Natural killer cell (primary cell): ENCODE measurements around the gene FBH1. TPM values are rescaled to one million over a fixed set of nuclear protein-coding genes. Genes with fewer than 3 reads are reported as not detected.
A peak's percentile ranks its signal among the peaks of the same experiment; 100 is the strongest.
"Not testable (repeated sequence)": the region's sequence is repeated elsewhere in the genome, so short reads cannot be mapped to it uniquely, and the experiment has no call there.

Experiments
- ATAC-seq, 3 donors: fragments of 150-1000 bp in 2 of 3; fragments of 200-7000 bp in 1 of 3; cut with Tn5 transposase; 1 replicate in 1 of 3; 2 replicates in 2 of 3; pipeline ENCODE4 v1.10.0; 2021; ENCODE audit warnings: mild to moderate bottlenecking in 2 of 3, moderate library complexity in 2 of 3
- DNase-seq, 2 donors: peaks; one replicate each; pipeline versions ENCODE4 v3.0.0 to v3.0.0-alpha.2; 2013 to 2021; ENCODE audit warnings: mixed read lengths in 1 of 2
- H3K27ac ChIP-seq: one replicate; pipeline ENCODE4 v1.5.1; 2013; ENCODE audit warnings: mild to moderate bottlenecking, low read length
- H3K27me3 ChIP-seq: one replicate; pipeline ENCODE4 v1.6.1; 2013; ENCODE audit warnings: low read length; ENCODE audit not compliant: control insufficient read depth, insufficient read depth
- H3K36me3 ChIP-seq: one replicate; pipeline ENCODE4 v1.6.1; 2013; ENCODE audit warnings: low read length; ENCODE audit not compliant: control insufficient read depth, insufficient read depth
- H3K4me1 ChIP-seq: one replicate; pipeline ENCODE4 v1.6.1; 2013; ENCODE audit warnings: low read length; ENCODE audit not compliant: control insufficient read depth, insufficient read depth
- H3K4me3 ChIP-seq: one replicate; pipeline ENCODE4 v1.5.1; 2013; ENCODE audit warnings: low read length
- H3K9me3 ChIP-seq: one replicate; pipeline ENCODE4 v1.6.1; 2013; ENCODE audit warnings: low read length; ENCODE audit not compliant: control insufficient read depth, insufficient read depth
- H3K27ac Mint-ChIP-seq, 2 donors: one replicate each; pipeline ENCODE4 v1.8.0; 2022; ENCODE audit warnings: mild to moderate bottlenecking in 2 of 2, mixed read lengths in 2 of 2, moderate library complexity in 1 of 2
- H3K27me3 Mint-ChIP-seq, 2 donors: one replicate each; pipeline ENCODE4 v1.8.0; 2022; ENCODE audit warnings: low read depth in 2 of 2, mixed read lengths in 2 of 2
- H3K36me3 Mint-ChIP-seq: one replicate; pipeline ENCODE4 v1.8.0; 2022; ENCODE audit warnings: mixed read lengths
- H3K4me1 Mint-ChIP-seq, 2 donors: one replicate each; pipeline ENCODE4 v1.8.0; 2022; ENCODE audit warnings: mixed read lengths in 2 of 2
- H3K4me3 Mint-ChIP-seq: one replicate; pipeline ENCODE4 v1.8.0; 2022; ENCODE audit warnings: mild to moderate bottlenecking, moderate library complexity, mixed read lengths
- H3K9me3 Mint-ChIP-seq, 2 donors: one replicate each; pipeline ENCODE4 v1.8.0; 2022; ENCODE audit warnings: mixed read lengths in 2 of 2
- WGBS: methylation state at CpG from one replicate; pipeline ENCODE4 v1.1.7; 2013; ENCODE audit warnings: missing lambda C conversion rate; ENCODE audit not compliant: insufficient coverage; 5-methylcytosine and 5-hydroxymethylcytosine counted together
- intact Hi-C: fragments of 100-400 bp; cut with micrococcal nuclease; formaldehyde crosslinking; loops from one replicate; pipeline ENCODE4 v1.14.2; 2022
- total RNA-seq, 4 donors: library from RNA; stranded (reverse); fragments of 120-200 nt in 1 of 4; gene quantifications; one replicate each; pipeline versions ENCODE4 v1.2.3 to v1.2.4, GENCODE V29; 2013 to 2022
- TF ChIP-seq, protein P1 (sequence below): fragments of 200-600 bp; IDR thresholded peaks from one replicate; pipeline ENCODE4 v1.8.0; 2022; ENCODE audit warnings: antibody characterized with exemption

FBH1 gene
- total RNA-seq, 3 donors from 2014 or later (not counting 1 experiment from before 2014, with no cell fraction given), result 49.3 to 64.9 (median 62.7) TPM

DNA sequence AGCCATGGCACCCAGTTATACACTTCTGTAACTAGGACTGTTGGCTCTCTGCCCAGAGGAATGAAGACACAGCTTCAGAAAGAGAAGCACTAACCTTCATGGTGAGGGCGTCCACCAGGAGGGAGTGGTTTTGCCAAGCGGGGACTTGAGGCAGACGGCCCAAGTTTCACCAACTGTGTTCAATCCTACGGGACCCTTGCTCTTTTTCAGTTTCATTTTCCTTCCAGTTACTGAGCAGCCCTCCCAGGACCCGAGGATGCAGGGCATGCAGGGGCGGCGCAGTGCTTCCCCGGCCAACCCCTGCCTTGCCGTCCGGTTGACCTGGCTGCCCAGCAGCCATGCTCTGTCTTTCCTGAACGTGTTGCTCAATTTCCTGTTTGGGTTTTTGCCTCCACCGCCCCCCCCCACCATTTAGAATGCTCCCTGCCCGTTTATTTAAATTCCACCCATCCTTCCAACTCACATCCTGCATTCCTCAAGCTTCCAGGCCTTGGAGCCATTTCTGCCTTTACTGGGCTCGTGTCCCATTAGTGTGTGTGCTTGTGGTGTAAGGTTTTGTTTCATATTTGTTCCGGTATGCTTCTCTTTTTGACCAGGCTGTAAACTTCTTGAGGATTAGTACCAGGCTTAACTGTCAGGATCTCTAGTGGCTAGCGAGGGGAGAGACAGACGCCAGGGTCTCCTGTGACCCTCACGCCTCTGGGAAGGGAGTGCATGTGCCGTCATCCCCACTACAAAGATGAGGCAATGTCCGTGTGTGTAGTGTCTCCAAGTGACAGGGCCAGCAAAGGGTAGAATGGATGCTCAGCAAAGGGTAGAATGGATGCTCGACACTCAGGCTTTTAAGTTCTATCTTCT is 55.7 kb downstream of the FBH1 start:
- ATAC-seq (peak in 1 of 3 donors; percentile 42), DNase-seq (no peak)
- Mint-ChIP-seq H3K9me3 (no peaks in the 10 kb centered on the region), H3K4me1 (peaks cover 11 to 14% of the 10 kb centered on the region in 2 donors), H3K27ac (peak overlapping the region in 1 of 2 donors; percentile 63), H3K36me3 (no peaks in the 10 kb centered on the region), H3K27me3 (no peaks in the 10 kb centered on the region), H3K4me3 (peak overlapping the region; percentile 80)
- Histone ChIP-seq H3K27ac (no peak overlapping the region), H3K4me1 (peaks cover 19% of the 10 kb centered on the region), H3K9me3 (no peaks in the 10 kb centered on the region), H3K4me3 (no peak overlapping the region), H3K36me3 (no peaks in the 10 kb centered on the region), H3K27me3 (no peaks in the 10 kb centered on the region)
- TF ChIP-seq, protein P1, sequence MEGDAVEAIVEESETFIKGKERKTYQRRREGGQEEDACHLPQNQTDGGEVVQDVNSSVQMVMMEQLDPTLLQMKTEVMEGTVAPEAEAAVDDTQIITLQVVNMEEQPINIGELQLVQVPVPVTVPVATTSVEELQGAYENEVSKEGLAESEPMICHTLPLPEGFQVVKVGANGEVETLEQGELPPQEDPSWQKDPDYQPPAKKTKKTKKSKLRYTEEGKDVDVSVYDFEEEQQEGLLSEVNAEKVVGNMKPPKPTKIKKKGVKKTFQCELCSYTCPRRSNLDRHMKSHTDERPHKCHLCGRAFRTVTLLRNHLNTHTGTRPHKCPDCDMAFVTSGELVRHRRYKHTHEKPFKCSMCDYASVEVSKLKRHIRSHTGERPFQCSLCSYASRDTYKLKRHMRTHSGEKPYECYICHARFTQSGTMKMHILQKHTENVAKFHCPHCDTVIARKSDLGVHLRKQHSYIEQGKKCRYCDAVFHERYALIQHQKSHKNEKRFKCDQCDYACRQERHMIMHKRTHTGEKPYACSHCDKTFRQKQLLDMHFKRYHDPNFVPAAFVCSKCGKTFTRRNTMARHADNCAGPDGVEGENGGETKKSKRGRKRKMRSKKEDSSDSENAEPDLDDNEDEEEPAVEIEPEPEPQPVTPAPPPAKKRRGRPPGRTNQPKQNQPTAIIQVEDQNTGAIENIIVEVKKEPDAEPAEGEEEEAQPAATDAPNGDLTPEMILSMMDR, result no peak
- intact Hi-C loops, result no loop called here
- 45% methylated on average over 21 of the region's 21 CpGs for WGBS

DNA sequence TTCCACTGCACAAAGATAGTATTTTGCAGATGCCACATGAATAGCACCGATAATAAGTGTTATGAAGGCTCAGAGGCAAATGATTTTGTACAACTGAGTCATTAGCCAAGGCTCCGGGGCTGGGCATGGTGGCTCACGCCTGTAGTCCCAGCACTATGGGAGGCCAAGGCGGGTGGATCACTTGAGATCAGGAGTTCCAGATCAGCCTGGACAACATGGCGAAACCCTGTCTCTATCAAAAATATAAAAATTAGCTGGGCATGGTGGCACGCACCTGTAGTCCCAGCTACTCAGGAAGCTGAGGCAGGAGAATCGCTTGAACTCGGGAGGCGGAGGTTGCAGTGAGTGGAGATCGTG is 56.4 kb downstream of the FBH1 start:
- intact Hi-C loops, H3K27ac Mint-ChIP-seq, H3K27ac ChIP-seq, H3K27me3 ChIP-seq, DNase-seq, H3K9me3 Mint-ChIP-seq, H3K27me3 Mint-ChIP-seq, H3K36me3 ChIP-seq, H3K4me3 ChIP-seq, H3K9me3 ChIP-seq, ATAC-seq, H3K36me3 Mint-ChIP-seq: not testable (repeated sequence)
- Mint-ChIP-seq H3K4me3 (peak overlapping the region; percentile 80), H3K4me1 (peaks cover 11 to 14% of the 10 kb centered on the region in 2 donors)
- peaks cover 19% of the 10 kb centered on the region for H3K4me1 ChIP-seq
- 98% methylated on average over 10 of the region's 10 CpGs for WGBS

DNA sequence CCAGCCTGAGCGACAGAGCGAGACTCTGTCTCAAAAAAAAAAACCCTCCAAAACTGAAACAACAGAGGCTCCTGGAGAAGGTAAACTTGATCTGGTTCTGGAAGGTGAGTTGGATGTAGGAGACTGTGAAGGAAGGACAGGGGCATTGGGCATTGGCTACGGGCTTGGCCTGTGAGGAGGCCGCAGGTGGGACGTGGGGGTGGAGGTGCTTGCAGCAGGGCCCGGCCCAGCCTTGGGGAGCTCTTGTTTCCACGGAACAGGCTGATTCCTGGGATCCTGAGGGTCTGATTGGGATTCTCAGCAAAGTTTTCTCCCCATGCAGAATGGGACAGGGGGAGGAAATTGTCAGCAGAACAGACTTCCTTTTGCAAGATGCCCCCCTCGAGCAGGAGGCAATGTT is 56.7 kb downstream of the FBH1 start:
- H3K9me3 ChIP-seq, result no peaks in the 10 kb centered on the region
- no peaks in the 10 kb centered on the region for H3K27me3 Mint-ChIP-seq
- H3K9me3 Mint-ChIP-seq, result no peaks in the 10 kb centered on the region
- 81% methylated on average over 6 of the region's 8 CpGs for WGBS
- no peaks in the 10 kb centered on the region for H3K36me3 Mint-ChIP-seq
- H3K4me3 Mint-ChIP-seq, result no peak overlapping the region
- TF ChIP-seq, protein P1, result no peak
- H3K27ac Mint-ChIP-seq, result no peak overlapping the region
- H3K27ac ChIP-seq, result no peak overlapping the region
- peaks cover 11 to 14% of the 10 kb centered on the region in 2 donors for H3K4me1 Mint-ChIP-seq
- intact Hi-C loops, result no loop called here
- no peaks in the 10 kb centered on the region for H3K27me3 ChIP-seq
- H3K4me3 ChIP-seq, result no peak overlapping the region
- peaks cover 19% of the 10 kb centered on the region for H3K4me1 ChIP-seq
- DNase-seq (no peak), ATAC-seq (no peak)
- H3K36me3 ChIP-seq, result no peaks in the 10 kb centered on the region

DNA sequence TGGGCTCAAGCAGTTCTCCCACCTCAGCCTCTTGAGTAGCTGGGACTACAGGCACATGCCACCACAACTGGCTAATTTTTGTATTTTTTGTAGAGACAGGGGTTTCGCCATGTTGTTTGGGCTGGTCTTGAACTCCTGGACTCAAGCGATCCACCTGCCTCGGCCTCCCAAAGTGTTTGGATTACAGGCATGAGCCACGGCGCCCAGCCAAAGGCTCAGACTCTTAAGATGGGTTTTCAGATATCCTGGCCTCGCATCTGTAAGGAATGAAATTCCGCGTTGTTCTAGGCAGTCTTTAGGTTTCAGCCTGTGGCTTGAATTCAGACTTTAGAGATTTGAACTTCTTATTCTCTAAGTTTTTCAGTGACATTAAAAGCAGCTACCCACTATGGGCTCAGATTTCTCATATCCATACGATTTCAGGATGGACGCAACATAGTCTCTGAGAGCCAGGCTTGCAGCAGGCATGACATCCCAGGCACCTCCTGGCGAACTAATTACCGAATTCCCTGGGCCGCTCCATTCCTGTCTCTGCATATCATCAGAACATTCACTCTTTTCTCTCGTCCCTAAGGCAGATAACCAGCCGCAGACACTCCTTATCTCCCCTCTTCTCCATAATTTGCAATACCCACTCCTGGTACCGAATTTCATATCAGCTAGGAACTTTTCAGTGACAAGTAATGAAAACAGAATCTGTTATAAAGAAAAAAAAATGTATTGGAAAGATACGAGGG is 57.6 kb downstream of the FBH1 start:
- intact Hi-C loops, result no loop called here
- no peak overlapping the region for H3K27ac ChIP-seq
- 94% methylated on average over 17 of the region's 17 CpGs for WGBS
- Mint-ChIP-seq H3K27ac (no peak overlapping the region), H3K9me3 (no peaks in the 10 kb centered on the region), H3K4me3 (no peak overlapping the region), H3K27me3 (no peaks in the 10 kb centered on the region), H3K36me3 (no peaks in the 10 kb centered on the region), H3K4me1 (peaks cover 11 to 14% of the 10 kb centered on the region in 2 donors)
- H3K36me3 ChIP-seq, result peaks cover 3% of the 10 kb centered on the region
- peaks cover 15% of the 10 kb centered on the region for H3K4me1 ChIP-seq
- TF ChIP-seq, protein P1, result no peak
- no peaks in the 10 kb centered on the region for H3K27me3 ChIP-seq
- H3K4me3 ChIP-seq, result no peak overlapping the region
- no peak for DNase-seq
- no peak for ATAC-seq
- no peaks in the 10 kb centered on the region for H3K9me3 ChIP-seq
